HepG2 (cell line): ENCODE data around the gene PSD. TPM values are rescaled to one million over a fixed set of nuclear protein-coding genes. Genes with fewer than 3 reads are reported as not detected.
A peak's percentile ranks its signal among the peaks of the same experiment; 100 is the strongest.

ENCODE experiments used
- ADNP ChIP-seq: sonication (generic); formaldehyde crosslinking; IDR thresholded peaks from 2 replicates; pipeline ENCODE4 v1.4.0; 2020; ENCODE audit warnings: missing genetic modification reagents
- CCDC6 ChIP-seq: sonication (generic); formaldehyde crosslinking; IDR thresholded peaks from 2 replicates; pipeline ENCODE4 v1.8.1; 2022; ENCODE audit warnings: mild to moderate bottlenecking, missing genetic modification reagents, moderate library complexity
- FOSL2 ChIP-seq: sonication (generic); formaldehyde crosslinking; IDR thresholded peaks from 2 replicates; pipeline ENCODE4 v1.4.0; 2020; ENCODE audit warnings: missing genetic modification reagents
- FOXJ3 ChIP-seq: sonication (generic); formaldehyde crosslinking; IDR thresholded peaks from 2 replicates; pipeline ENCODE4 v1.4.0; 2020; ENCODE audit warnings: missing genetic modification reagents, mild to moderate bottlenecking, borderline replicate concordance
- HDAC1 ChIP-seq: sonication (generic); formaldehyde crosslinking; IDR thresholded peaks from 2 replicates; pipeline ENCODE4 v1.5.1; 2020; ENCODE audit warnings: mild to moderate bottlenecking, missing genetic modification reagents
- HDAC6 ChIP-seq: fragments of 200-600 bp; sonication (generic); IDR thresholded peaks from 2 replicates; pipeline ENCODE4 v1.7.0; 2017; ENCODE audit warnings: mild to moderate bottlenecking, antibody characterized with exemption, low read length, low read depth
- HOXA3 ChIP-seq: sonication (generic); formaldehyde crosslinking; IDR thresholded peaks from 2 replicates; pipeline ENCODE4 v1.5.0; 2020; ENCODE audit warnings: missing genetic modification reagents
- KAT8 ChIP-seq: IDR thresholded peaks from 2 replicates; pipeline ENCODE4 v1.6.1; 2016; ENCODE audit warnings: missing genetic modification reagents, missing compliant biosample characterization
- MTF2 ChIP-seq: sonication (generic); formaldehyde crosslinking; IDR thresholded peaks from 2 replicates; pipeline ENCODE4 v1.5.0; 2020; ENCODE audit warnings: missing genetic modification reagents, borderline replicate concordance
- PCBP2 ChIP-seq: fragments of 200-400 bp; formaldehyde crosslinking; optimal IDR thresholded peaks from 2 replicates; pipeline ENCODE3; 2018; ENCODE audit warnings: low read length, low read depth; ENCODE audit not compliant: poor library complexity, severe bottlenecking
- REL ChIP-seq: sonication (generic); formaldehyde crosslinking; conservative IDR thresholded peaks from 2 replicates; pipeline ENCODE4 v1.8.0; 2022; ENCODE audit warnings: mild to moderate bottlenecking, missing genetic modification reagents, moderate library complexity
- SMAD9 ChIP-seq: sonication (generic); formaldehyde crosslinking; IDR thresholded peaks from 2 replicates; pipeline ENCODE4 v1.5.1; 2020; ENCODE audit warnings: mild to moderate bottlenecking, missing genetic modification reagents
- SOX6 ChIP-seq, 2 experiments: fragments of 450-650 bp in 1 of 2; sonication (generic) in 1 of 2; formaldehyde crosslinking in 1 of 2; IDR thresholded peaks; 2 replicates each; pipeline versions ENCODE4 v1.4.0 to v1.6.1; 2017 to 2020; ENCODE audit warnings: antibody characterized with exemption in 1 of 2, mild to moderate bottlenecking in 1 of 2, missing genetic modification reagents in 1 of 2
- ZC3H13 ChIP-seq: sonication (generic); formaldehyde crosslinking; IDR thresholded peaks from 2 replicates; pipeline ENCODE4 v1.8.1; 2023; ENCODE audit warnings: mild to moderate bottlenecking, missing genetic modification reagents, moderate library complexity
- ZMYM4 ChIP-seq: sonication (generic); formaldehyde crosslinking; IDR thresholded peaks from 2 replicates; pipeline ENCODE4 v1.8.1; 2023; ENCODE audit warnings: mild to moderate bottlenecking, missing genetic modification reagents
- ZNF33A ChIP-seq: sonication (generic); formaldehyde crosslinking; IDR thresholded peaks from 2 replicates; pipeline ENCODE4 v1.5.1; 2020; ENCODE audit warnings: missing genetic modification reagents, mild to moderate bottlenecking, moderate library complexity, borderline replicate concordance
- ZNF33B ChIP-seq: sonication (generic); formaldehyde crosslinking; IDR thresholded peaks from 2 replicates; pipeline ENCODE4 v1.5.1; 2020; ENCODE audit warnings: mild to moderate bottlenecking, missing genetic modification reagents
- ZNF34 ChIP-seq: sonication (generic); formaldehyde crosslinking; IDR thresholded peaks from 2 replicates; pipeline ENCODE4 v1.4.0; 2020; ENCODE audit warnings: mild to moderate bottlenecking, missing genetic modification reagents, borderline replicate concordance
- ZNF569 ChIP-seq: sonication (generic); formaldehyde crosslinking; IDR thresholded peaks from 2 replicates; pipeline ENCODE4 v1.5.0; 2020; ENCODE audit warnings: mild to moderate bottlenecking, missing genetic modification reagents, moderate library complexity, borderline replicate concordance
- ZNF577 ChIP-seq: sonication (generic); formaldehyde crosslinking; IDR thresholded peaks from 2 replicates; pipeline ENCODE4 v1.4.0; 2020; ENCODE audit warnings: mild to moderate bottlenecking, low read depth, missing genetic modification reagents, borderline replicate concordance
- ZNF660 ChIP-seq: sonication (generic); formaldehyde crosslinking; IDR thresholded peaks from 2 replicates; pipeline ENCODE4 v1.5.1; 2020; ENCODE audit warnings: mild to moderate bottlenecking, low read depth, missing genetic modification reagents, borderline replicate concordance
- ZSCAN31 ChIP-seq: sonication (generic); formaldehyde crosslinking; IDR thresholded peaks from 2 replicates; pipeline ENCODE4 v1.5.0; 2020; ENCODE audit warnings: low read depth, mild to moderate bottlenecking, missing genetic modification reagents
- polyA plus RNA-seq, 8 experiments: library from polyadenylated mRNA; depleted of rRNA in 3 of 8; stranded (reverse) in 7 of 8; unstranded in 1 of 8; fragments of >200 nt; fragmentation: Illumina TruSeq in 4 of 8; extraction: Trizol in 4 of 8; gene quantifications; 2 replicates each; pipeline versions ENCODE4 v1.2.1 to v1.2.3, GENCODE V29; 2011 to 2016; ENCODE audit warnings: low read depth in 4 of 8, missing spikeins in 1 of 8, mixed read lengths in 1 of 8; ENCODE audit not compliant: insufficient read depth in 1 of 8
- total RNA-seq, 5 experiments: library from RNA; depleted of rRNA; stranded (reverse); fragments of >200 nt; fragmentation: Illumina TruSeq; extraction: Trizol; gene quantifications; 2 replicates each; pipeline ENCODE4 v1.2.3, GENCODE V29; 2016; ENCODE audit warnings: low read depth in 1 of 5
- TF ChIP-seq, protein P1 (sequence below): sonication (generic); formaldehyde crosslinking; IDR thresholded peaks from 2 replicates; pipeline ENCODE4 v1.5.0; 2020; ENCODE audit warnings: missing genetic modification reagents, mild to moderate bottlenecking, borderline replicate concordance
- TF ChIP-seq, protein P2 (sequence below): sonication (generic); formaldehyde crosslinking; IDR thresholded peaks from 2 replicates; pipeline ENCODE4 v1.4.0; 2020; ENCODE audit warnings: missing genetic modification reagents, borderline replicate concordance
- TF ChIP-seq, protein P3 (sequence below): sonication (generic); formaldehyde crosslinking; IDR thresholded peaks from 2 replicates; pipeline ENCODE4 v1.5.0; 2020; ENCODE audit warnings: missing genetic modification reagents
- TF ChIP-seq, protein P4 (sequence below): sonication (generic); formaldehyde crosslinking; IDR thresholded peaks from 2 replicates; pipeline ENCODE4 v1.4.0; 2020; ENCODE audit warnings: low read depth, mild to moderate bottlenecking, missing genetic modification reagents

PSD gene
- total and polyA plus RNA-seq, 2 of the 13 experiments (the other 11 are each of a cell fraction or from before 2014, with no cell fraction given), result 0.35 to 0.58 TPM

DNA sequence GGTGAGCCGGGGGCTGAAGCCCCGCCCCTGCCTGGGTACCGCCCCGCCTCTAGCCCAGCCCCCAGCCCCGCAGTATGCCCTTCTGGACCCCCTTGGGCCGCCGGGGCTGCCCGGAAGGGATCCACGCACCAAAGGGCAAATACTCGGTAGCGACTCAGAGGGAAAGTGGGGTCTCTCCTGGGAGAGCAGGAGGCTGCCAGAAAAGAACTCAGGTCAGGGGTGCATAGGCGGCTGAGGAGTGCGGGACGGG lies 2.8 kb upstream of the PSD start (continued):
- TF ChIP-seq, protein P1, sequence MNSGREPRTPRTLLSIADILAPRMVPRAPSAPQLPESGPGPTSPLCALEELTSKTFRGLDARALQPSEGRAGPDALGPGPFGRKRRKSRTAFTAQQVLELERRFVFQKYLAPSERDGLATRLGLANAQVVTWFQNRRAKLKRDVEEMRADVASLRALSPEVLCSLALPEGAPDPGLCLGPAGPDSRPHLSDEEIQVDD, result no peak
- TF ChIP-seq SMAD9 (CRISPR knock-in tag) (no peak), ZNF569 (CRISPR knock-in tag) (peak; percentile 70; the same call in 1 of the 2 replicates), SOX6 (IDR thresholded peaks at IDR 0.05) (no peak), SOX6 (CRISPR knock-in tag; IDR thresholded peaks at IDR 0.05) (no peak), ZC3H13 (0 out of 2 replicates have a peak, but pooled peaks have one; percentile 12), MTF2 (CRISPR knock-in tag) (no peak), HDAC6 (no peak), ZNF34 (CRISPR knock-in tag) (no peak), REL (CRISPR knock-in tag) (peak; percentile 31; the same call in 1 of the 2 replicates), FOXJ3 (CRISPR knock-in tag) (no peak), CCDC6 (CRISPR knock-in tag) (peak; percentile 56; the same call in 1 of the 2 replicates), HOXA3 (CRISPR knock-in tag) (no peak), PCBP2 (no peak), ZNF660 (CRISPR knock-in tag) (no peak), ADNP (CRISPR knock-in tag) (no peak), ZSCAN31 (CRISPR knock-in tag) (no peak), KAT8 (CRISPR knock-in tag) (no peak), HDAC1 (CRISPR knock-in tag) (0 out of 2 replicates have a peak, but pooled peaks have one; percentile 20), FOSL2 (CRISPR knock-in tag) (no peak), ZNF33B (CRISPR knock-in tag) (no peak), ZNF33A (no peak), ZMYM4 (CRISPR knock-in tag) (no peak), ZNF577 (CRISPR knock-in tag) (no peak)
- TF ChIP-seq, protein P2, sequence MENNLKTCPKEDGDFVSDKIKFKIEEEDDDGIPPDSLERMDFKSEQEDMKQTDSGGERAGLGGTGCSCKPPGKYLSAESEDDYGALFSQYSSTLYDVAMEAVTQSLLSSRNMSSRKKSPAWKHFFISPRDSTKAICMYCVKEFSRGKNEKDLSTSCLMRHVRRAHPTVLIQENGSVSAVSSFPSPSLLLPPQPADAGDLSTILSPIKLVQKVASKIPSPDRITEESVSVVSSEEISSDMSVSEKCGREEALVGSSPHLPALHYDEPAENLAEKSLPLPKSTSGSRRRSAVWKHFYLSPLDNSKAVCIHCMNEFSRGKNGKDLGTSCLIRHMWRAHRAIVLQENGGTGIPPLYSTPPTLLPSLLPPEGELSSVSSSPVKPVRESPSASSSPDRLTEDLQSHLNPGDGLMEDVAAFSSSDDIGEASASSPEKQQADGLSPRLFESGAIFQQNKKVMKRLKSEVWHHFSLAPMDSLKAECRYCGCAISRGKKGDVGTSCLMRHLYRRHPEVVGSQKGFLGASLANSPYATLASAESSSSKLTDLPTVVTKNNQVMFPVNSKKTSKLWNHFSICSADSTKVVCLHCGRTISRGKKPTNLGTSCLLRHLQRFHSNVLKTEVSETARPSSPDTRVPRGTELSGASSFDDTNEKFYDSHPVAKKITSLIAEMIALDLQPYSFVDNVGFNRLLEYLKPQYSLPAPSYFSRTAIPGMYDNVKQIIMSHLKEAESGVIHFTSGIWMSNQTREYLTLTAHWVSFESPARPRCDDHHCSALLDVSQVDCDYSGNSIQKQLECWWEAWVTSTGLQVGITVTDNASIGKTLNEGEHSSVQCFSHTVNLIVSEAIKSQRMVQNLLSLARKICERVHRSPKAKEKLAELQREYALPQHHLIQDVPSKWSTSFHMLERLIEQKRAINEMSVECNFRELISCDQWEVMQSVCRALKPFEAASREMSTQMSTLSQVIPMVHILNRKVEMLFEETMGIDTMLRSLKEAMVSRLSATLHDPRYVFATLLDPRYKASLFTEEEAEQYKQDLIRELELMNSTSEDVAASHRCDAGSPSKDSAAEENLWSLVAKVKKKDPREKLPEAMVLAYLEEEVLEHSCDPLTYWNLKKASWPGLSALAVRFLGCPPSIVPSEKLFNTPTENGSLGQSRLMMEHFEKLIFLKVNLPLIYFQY, result no peak
- TF ChIP-seq, protein P3, sequence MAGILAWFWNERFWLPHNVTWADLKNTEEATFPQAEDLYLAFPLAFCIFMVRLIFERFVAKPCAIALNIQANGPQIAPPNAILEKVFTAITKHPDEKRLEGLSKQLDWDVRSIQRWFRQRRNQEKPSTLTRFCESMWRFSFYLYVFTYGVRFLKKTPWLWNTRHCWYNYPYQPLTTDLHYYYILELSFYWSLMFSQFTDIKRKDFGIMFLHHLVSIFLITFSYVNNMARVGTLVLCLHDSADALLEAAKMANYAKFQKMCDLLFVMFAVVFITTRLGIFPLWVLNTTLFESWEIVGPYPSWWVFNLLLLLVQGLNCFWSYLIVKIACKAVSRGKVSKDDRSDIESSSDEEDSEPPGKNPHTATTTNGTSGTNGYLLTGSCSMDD (CRISPR knock-in tag), result no peak
- TF ChIP-seq, protein P4, sequence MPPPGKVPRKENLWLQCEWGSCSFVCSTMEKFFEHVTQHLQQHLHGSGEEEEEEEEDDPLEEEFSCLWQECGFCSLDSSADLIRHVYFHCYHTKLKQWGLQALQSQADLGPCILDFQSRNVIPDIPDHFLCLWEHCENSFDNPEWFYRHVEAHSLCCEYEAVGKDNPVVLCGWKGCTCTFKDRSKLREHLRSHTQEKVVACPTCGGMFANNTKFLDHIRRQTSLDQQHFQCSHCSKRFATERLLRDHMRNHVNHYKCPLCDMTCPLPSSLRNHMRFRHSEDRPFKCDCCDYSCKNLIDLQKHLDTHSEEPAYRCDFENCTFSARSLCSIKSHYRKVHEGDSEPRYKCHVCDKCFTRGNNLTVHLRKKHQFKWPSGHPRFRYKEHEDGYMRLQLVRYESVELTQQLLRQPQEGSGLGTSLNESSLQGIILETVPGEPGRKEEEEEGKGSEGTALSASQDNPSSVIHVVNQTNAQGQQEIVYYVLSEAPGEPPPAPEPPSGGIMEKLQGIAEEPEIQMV (CRISPR knock-in tag), result no peak
